Keratinocyte (primary cell): ENCODE results near the gene MYPOP. TPM values are rescaled to one million over a fixed set of nuclear protein-coding genes. Genes with fewer than 3 reads are reported as not detected.
A peak's percentile ranks its signal among the peaks of the same experiment; 100 is the strongest.

Source experiments
- DNase-seq: peaks from one replicate; pipeline ENCODE4 v3.0.0-alpha.2; 2011; ENCODE audit warnings: low read depth, missing footprints, low spot score
- FAIRE-seq: peaks from 2 replicates; lab custom pipeline; 2011; peaks lifted over from hg19 to GRCh38; lab: Jason Lieb, UNC
- H2AFZ ChIP-seq: 2 replicates; pipeline ENCODE4 v1.6.0; 2012; ENCODE audit warnings: low read length, control low read depth, inconsistent platforms; ENCODE audit not compliant: control insufficient read depth
- H3K27ac ChIP-seq: 2 replicates; pipeline ENCODE4 v1.5.1; 2011; ENCODE audit warnings: low read length; ENCODE audit not compliant: control insufficient read depth, insufficient read depth
- H3K27me3 ChIP-seq: 3 replicates; pipeline ENCODE4 v1.6.0; 2011; ENCODE audit warnings: low read length; ENCODE audit not compliant: control insufficient read depth, insufficient read depth; ENCODE audit errors: extremely low read depth
- H3K36me3 ChIP-seq, 2 experiments: 2 replicates in 1 of 2; 3 replicates in 1 of 2; pipeline ENCODE4 v1.5.1; 2011; ENCODE audit warnings: low read length in 2 of 2, mild to moderate bottlenecking in 1 of 2; ENCODE audit not compliant: control insufficient read depth in 2 of 2, insufficient read depth in 2 of 2; ENCODE audit errors: extremely low read depth in 1 of 2
- H3K4me1 ChIP-seq: 3 replicates; pipeline ENCODE4 v1.5.1; 2011; ENCODE audit warnings: low read length; ENCODE audit not compliant: control insufficient read depth, insufficient read depth; ENCODE audit errors: extremely low read depth
- H3K4me2 ChIP-seq: 3 replicates; pipeline ENCODE4 v1.6.0; 2011; ENCODE audit warnings: low read depth, low read length; ENCODE audit not compliant: control insufficient read depth, insufficient read depth; ENCODE audit errors: extremely low read depth
- H3K4me3 ChIP-seq, 3 experiments: fragments of 200-600 bp in 1 of 3; sonication (generic) in 1 of 3; 2 replicates in 2 of 3; 3 replicates in 1 of 3; pipeline ENCODE4 v1.5.1; 2011 to 2016; ENCODE audit warnings: low read length in 3 of 3, mild to moderate bottlenecking in 3 of 3, control low read depth in 2 of 3, inconsistent platforms in 1 of 3, low read depth in 1 of 3, mixed read lengths in 1 of 3, mixed run types in 1 of 3, moderate library complexity in 1 of 3; ENCODE audit not compliant: control insufficient read depth in 2 of 3, insufficient read depth in 2 of 3; ENCODE audit errors: extremely low read depth in 1 of 3
- H3K79me2 ChIP-seq: 2 replicates; pipeline ENCODE4 v1.6.0; 2012; ENCODE audit warnings: low read length; ENCODE audit not compliant: control insufficient read depth, insufficient read depth
- H3K9ac ChIP-seq: 3 replicates; pipeline ENCODE4 v1.6.0; 2011; ENCODE audit warnings: low read length; ENCODE audit not compliant: control insufficient read depth, insufficient read depth; ENCODE audit errors: extremely low read depth
- H3K9me1 ChIP-seq: 3 replicates; pipeline ENCODE4 v1.6.0; 2011; ENCODE audit warnings: low read length; ENCODE audit not compliant: control insufficient read depth, insufficient read depth; ENCODE audit errors: extremely low read depth
- H3K9me3 ChIP-seq: 2 replicates; pipeline ENCODE4 v1.5.1; 2012; ENCODE audit warnings: low read depth, low read length; ENCODE audit not compliant: control insufficient read depth
- H4K20me1 ChIP-seq: 3 replicates; pipeline ENCODE4 v1.6.0; 2011; ENCODE audit warnings: low read length; ENCODE audit not compliant: control insufficient read depth, insufficient read depth; ENCODE audit errors: extremely low read depth
- EZH2 ChIP-seq: IDR thresholded peaks from one replicate; pipeline ENCODE4 v1.6.1; 2012; ENCODE audit warnings: inconsistent platforms, mild to moderate bottlenecking, low read length, moderate library complexity
- dilution Hi-C: fragments of 300-500 bp; cut with MboI; formaldehyde crosslinking; loops from one replicate; pipeline ENCODE4 v1.7.0; 2020; ENCODE audit warnings: low sequenced_read_pairs; ENCODE audit not compliant: extremely low pct_ligation_motif_present
- polyA plus RNA-seq, 5 experiments: library from polyadenylated mRNA; depleted of rRNA in 3 of 5; stranded (reverse) in 3 of 5; stranded (forward) in 1 of 5; unstranded in 1 of 5; fragments of >200 nt; gene quantifications; 1 replicate in 1 of 5; 2 replicates in 3 of 5; 3 replicates in 1 of 5; pipeline versions ENCODE4 v1.2.1 to v1.2.3, GENCODE V29; 2011 to 2012; ENCODE audit warnings: missing spikeins in 2 of 5, low read depth in 1 of 5, low replicate concordance in 1 of 5
- TF ChIP-seq, protein P1 (sequence below), 3 experiments: IDR thresholded peaks in 1 of 3; conservative IDR thresholded peaks in 1 of 3; optimal IDR thresholded peaks in 1 of 3; 2 replicates in 2 of 3; 3 replicates in 1 of 3; pipeline versions ENCODE3 to v1.5.1; 2011; ENCODE audit warnings: low read length in 3 of 3, mild to moderate bottlenecking in 3 of 3, moderate library complexity in 2 of 3, control low read depth in 1 of 3, inconsistent platforms in 1 of 3; ENCODE audit not compliant: insufficient read depth in 2 of 3; ENCODE audit errors: extremely low read depth in 1 of 3

Gene MYPOP
- polyA plus RNA-seq, 1 donor (not counting 4 experiments of a cell fraction or from before 2014, with no cell fraction given), result 1.3 TPM

DNA sequence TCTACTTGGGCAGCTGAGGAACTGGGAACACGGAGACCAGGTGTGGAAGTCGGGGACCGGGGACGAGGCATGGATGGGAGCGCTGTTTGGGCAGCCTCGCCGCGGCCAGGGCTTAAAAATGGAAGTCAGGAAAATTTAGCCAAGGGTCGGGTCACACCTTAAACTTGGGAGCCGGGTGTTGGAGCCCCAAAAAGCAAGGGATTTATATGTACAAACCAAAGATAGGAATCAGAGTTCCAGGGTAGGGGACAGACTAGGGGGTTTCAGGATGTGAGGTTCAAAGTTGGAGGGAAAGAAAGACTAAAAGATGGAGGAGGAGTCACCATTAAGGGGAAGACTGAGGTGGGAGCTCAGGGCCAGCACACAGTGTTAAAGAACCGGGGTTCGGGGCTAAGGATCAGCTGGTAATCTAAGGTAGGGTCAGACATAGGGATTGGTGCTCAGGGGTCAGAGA, 37.8 kb downstream of the MYPOP start:
- no peak overlapping the region for H3K9ac ChIP-seq
- no peaks in the 10 kb centered on the region for H4K20me1 ChIP-seq
- H3K4me3 ChIP-seq, result no peak overlapping the region
- dilution Hi-C loops, result no loop called here
- no peak for DNase-seq
- no peaks in the 10 kb centered on the region for H3K9me3 ChIP-seq
- H3K4me2 ChIP-seq, result no peak overlapping the region
- TF ChIP-seq, protein P1, sequence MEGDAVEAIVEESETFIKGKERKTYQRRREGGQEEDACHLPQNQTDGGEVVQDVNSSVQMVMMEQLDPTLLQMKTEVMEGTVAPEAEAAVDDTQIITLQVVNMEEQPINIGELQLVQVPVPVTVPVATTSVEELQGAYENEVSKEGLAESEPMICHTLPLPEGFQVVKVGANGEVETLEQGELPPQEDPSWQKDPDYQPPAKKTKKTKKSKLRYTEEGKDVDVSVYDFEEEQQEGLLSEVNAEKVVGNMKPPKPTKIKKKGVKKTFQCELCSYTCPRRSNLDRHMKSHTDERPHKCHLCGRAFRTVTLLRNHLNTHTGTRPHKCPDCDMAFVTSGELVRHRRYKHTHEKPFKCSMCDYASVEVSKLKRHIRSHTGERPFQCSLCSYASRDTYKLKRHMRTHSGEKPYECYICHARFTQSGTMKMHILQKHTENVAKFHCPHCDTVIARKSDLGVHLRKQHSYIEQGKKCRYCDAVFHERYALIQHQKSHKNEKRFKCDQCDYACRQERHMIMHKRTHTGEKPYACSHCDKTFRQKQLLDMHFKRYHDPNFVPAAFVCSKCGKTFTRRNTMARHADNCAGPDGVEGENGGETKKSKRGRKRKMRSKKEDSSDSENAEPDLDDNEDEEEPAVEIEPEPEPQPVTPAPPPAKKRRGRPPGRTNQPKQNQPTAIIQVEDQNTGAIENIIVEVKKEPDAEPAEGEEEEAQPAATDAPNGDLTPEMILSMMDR (optimal IDR thresholded peaks at IDR 0.05 in 1 of 3, IDR thresholded peaks at IDR 0.05 in 1 of 3, conservative IDR thresholded peaks at IDR 0.05 in 1 of 3; ENCODE audit: extremely low read depth in 1 of 3, insufficient read depth in 2 of 3, low read length in 3 of 3), result no peak
- peak; percentile 76 for TF ChIP-seq EZH2
- H3K9me1 ChIP-seq, result no peaks in the 10 kb centered on the region
- peaks cover 37% of the 10 kb centered on the region for H3K27me3 ChIP-seq
- peaks cover 25% of the 10 kb centered on the region for H3K79me2 ChIP-seq
- H2AFZ ChIP-seq, result no peak overlapping the region
- no peak for FAIRE-seq
- H3K36me3 ChIP-seq, result no peaks in the 10 kb centered on the region
- no peak overlapping the region for H3K27ac ChIP-seq
- H3K4me1 ChIP-seq, result peaks cover 10% of the 10 kb centered on the region

DNA sequence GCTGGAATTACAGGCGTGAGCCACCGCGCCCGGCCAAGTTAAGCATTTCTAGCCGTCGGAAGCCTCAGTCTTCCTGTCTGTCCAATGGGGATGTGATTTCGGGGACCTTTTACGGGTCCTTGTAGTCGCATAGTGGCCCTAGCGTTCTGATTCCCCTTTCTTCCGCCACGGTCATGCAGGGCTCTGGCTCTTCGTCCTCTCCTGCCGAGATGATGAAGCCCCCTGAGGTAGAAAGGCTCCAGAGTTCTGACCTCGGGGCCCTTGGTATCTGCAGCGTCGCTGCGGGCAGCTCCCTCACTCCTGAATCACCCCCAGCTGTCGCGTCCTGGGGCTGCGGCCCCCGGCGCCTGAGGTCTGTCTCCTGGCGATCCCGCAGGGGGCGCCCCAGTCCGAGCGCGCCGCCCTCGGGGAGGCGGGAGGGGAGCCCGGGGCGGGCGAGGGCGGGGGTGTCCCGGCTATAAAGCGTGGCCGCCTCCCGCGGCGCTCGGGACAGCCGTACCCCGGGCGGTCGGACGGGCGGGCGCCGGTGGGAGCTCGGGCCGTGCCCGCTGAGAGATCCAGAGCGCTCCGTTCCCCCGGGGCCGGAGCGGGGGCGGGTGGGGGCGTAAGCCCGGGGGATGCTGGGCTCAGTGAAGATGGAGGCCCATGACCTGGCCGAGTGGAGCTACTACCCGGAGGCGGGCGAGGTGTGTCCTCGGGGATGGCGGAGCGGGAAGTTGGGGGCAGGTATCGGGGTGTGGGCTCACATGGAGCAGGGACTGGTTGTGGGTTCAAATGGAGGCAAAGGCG, 38.4 kb downstream of the MYPOP start, which contains the start of gene FOXA3:
Gene FOXA3 (plus strand): TSS at position 487 of the 789 bp plus-strand sequence. CDS start 131 bp downstream, at position 618.
- Histone ChIP-seq H3K36me3 (peaks cover under 1% of the 10 kb centered on the region in 2 experiments), H4K20me1 (no peaks in the 10 kb centered on the region), H3K27ac (no peak within 1 kb of the TSS), H3K27me3 (peaks cover 37% of the 10 kb centered on the region), H3K4me2 (peak within 1 kb of the TSS; percentile 91), H3K4me3 (peak within 1 kb of the TSS; percentile 58 to 100 (median 94)), H3K4me1 (peaks cover 10% of the 10 kb centered on the region), H3K9ac (peak within 1 kb of the TSS; percentile 33), H2AFZ (peak within 1 kb of the TSS; percentile 97), H3K9me1 (no peaks in the 10 kb centered on the region), H3K9me3 (no peaks in the 10 kb centered on the region), H3K79me2 (peaks cover 29% of the 10 kb centered on the region)
- dilution Hi-C loops, result no loop called here
- TF ChIP-seq, protein P1 (optimal IDR thresholded peaks at IDR 0.05 in 1 of 3, IDR thresholded peaks at IDR 0.05 in 1 of 3, conservative IDR thresholded peaks at IDR 0.05 in 1 of 3; ENCODE audit: extremely low read depth in 1 of 3, insufficient read depth in 2 of 3, low read length in 3 of 3), result peak; percentile 16 to 46 (median 36)
- peak; percentile 49 for TF ChIP-seq EZH2
- DNase-seq (no peak), FAIRE-seq (no peak)
